ENCODE data around the gene SHMT1.
A peak's percentile ranks its signal among the peaks of the same experiment; 100 is the strongest.
"Not testable (repeated sequence)": the region's sequence is repeated elsewhere in the genome, so short reads cannot be mapped to it uniquely, and the experiment has no call there.

Gene SHMT1

GRCh38 chr17:18377437-18378204 lies 14.3 kb upstream of the SHMT1 start, which contains the start of gene EVPLL:
EVPLL (plus strand) TSS chr17:18377778; CDS start chr17:18380938, 3,160 bp downstream.
- peak; percentile 87 for DNase-seq

GRCh38 chr17:18374216-18374615 lies 10.9 kb upstream of the SHMT1 start:
- DNase-seq: no peak

- DNase-seq: not testable (repeated sequence)
These were observed 9.8 kb upstream of the SHMT1 start for GRCh38 chr17:18373181-18373580.

GRCh38 chr17:18371455-18371854 lies 8.1 kb upstream of the SHMT1 start:
- DNase-seq: no peak

GRCh38 chr17:18370761-18371160 lies 7.4 kb upstream of the SHMT1 start:
- DNase-seq: no peak

- DNase-seq: peak; percentile 50
These were observed 5.6 kb upstream of the SHMT1 start for GRCh38 chr17:18368946-18369345.

GRCh38 chr17:18364166-18364565 lies 816 bp upstream of the SHMT1 start:
- DNase-seq: no peak

- no peak for DNase-seq
These were observed 651 bp downstream of the SHMT1 start for GRCh38 chr17:18362698-18363100.

- no peak for DNase-seq
These were observed 1.3 kb downstream of the SHMT1 start for GRCh38 chr17:18361837-18362697.

GRCh38 chr17:18360518-18360917 lies 2.8 kb downstream of the SHMT1 start:
- DNase-seq: no peak

- DNase-seq: peak; percentile 29
These were observed 6.7 kb downstream of the SHMT1 start for GRCh38 chr17:18356624-18357023.

- no peak for DNase-seq
These were observed 9.8 kb downstream of the SHMT1 start for GRCh38 chr17:18353541-18353940.

GRCh38 chr17:18344021-18344420 lies 19.3 kb downstream of the SHMT1 start:
- DNase-seq: no peak

GRCh38 chr17:18339933-18340332 lies 23.4 kb downstream of the SHMT1 start:
- DNase-seq: no peak

GRCh38 chr17:18338158-18338557 lies 25.2 kb downstream of the SHMT1 start:
- DNase-seq: not testable (repeated sequence)

- no peak for DNase-seq
These were observed 30.4 kb downstream of the SHMT1 start for GRCh38 chr17:18332909-18333489.

GRCh38 chr17:18331879-18332278 lies 31.5 kb downstream of the SHMT1 start:
- no peak for DNase-seq

- DNase-seq: no peak
These were observed 34.6 kb downstream of the SHMT1 start for GRCh38 chr17:18328643-18329204.

- DNase-seq: no peak
These were observed 35.8 kb downstream of the SHMT1 start for GRCh38 chr17:18327556-18327955.

GRCh38 chr17:18327093-18327492 lies 36.3 kb downstream of the SHMT1 start:
- no peak for DNase-seq

- no peak for DNase-seq
These were observed 36.8 kb downstream of the SHMT1 start for GRCh38 chr17:18326572-18326971.

- no peak for DNase-seq
These were observed 37.3 kb downstream of the SHMT1 start for GRCh38 chr17:18326039-18326438.
